COLO668 (cell line): Measurements from ENCODE around the gene CAB39.

ENCODE experiments used
- DNase-seq: peaks from one replicate; lab custom pipeline; 2025; ENCODE audit not compliant: unreplicated experiment; lab: John Stamatoyannopoulos, UW

CAB39 gene

DNA sequence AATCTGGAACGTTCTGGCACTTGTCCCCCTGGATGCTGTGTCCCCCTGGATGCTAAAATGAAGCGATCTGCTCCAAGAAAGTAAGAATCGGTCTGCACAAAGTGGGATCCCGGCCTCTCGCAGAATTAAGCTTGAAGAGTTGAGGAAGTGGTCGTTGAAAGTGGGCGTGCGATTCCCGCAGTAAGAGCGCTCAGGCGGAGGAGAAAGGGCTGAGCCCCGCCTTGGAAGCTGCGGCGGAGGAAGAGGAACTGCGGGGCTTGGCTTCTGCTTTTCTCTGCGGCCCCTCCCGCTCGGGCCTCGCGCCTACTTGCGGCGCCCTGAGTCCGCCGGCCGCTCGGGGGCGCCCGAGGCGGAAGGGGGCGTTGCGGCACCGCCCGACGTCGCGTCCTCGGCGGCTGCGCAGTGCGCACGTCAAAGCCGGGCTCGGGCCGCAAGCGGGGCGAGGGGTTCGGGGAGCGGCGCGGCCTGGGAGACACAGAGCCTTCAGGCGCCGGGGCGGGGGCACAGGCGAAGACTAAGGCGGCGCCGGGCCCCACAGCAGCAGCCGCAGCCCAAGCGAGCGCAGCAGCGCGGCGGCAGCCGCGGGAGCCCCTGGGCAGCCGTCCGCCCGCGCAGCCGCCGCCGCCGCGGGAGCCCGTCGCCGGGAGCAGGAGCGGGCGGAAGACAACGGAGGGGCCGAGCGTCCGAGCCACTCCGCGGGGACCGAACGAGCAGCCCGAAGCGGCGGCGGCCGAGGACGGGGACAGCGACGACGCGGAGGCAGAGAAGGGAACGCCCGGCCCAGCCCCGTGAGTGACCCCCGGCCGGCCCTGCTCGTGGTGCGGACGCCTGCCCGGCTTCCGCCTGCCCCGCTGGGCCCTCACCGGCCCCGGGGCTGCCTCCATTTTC lies at the start of gene CAB39:
Gene CAB39, plus strand, starts transcription at position 400 of the 888 bp plus-strand sequence. CDS start 47,160 bp downstream, outside the sequence.
- DNase-seq: peak; percentile 92

DNA sequence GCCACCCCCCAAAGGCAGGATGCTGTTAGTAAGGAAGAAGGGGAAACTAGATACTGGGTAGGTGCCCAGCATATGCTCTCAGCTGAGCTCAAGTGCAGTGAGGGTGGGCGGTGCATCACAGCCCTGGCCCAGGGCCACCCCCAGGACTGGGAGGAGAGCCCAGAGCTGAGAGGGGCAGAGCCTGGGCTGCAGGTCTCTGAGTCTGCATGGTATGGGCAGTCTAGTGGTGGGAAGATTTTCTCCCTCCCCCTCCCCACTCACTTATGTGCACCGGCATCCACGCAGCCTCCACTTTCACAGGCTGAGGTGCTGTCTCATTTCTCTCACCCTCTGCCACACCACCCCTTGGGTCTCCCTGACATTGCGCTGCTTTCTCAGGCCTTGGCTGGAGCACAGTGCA lies 48.5 kb upstream of the CAB39 start:
- DNase-seq: no peak

DNA sequence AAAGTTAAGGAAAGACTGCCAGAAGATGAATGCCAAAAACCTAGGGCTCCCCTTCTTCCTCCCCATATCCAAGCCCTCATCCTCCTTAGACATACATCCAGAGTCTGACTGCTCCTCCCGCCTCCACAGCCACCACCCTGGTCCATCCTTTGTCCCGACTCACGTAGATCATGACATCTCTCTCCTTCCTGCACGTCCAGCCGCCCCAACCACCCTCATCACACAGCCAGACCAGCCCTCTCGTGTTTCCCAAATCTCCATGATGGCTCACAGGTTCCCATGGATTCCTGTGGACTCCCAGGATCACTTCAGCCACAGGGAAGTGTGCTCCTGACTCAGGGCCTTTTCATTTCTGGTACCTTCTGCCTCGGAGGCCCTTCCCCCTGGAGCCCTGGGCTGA lies 47.8 kb upstream of the CAB39 start:
- DNase-seq: no peak

DNA sequence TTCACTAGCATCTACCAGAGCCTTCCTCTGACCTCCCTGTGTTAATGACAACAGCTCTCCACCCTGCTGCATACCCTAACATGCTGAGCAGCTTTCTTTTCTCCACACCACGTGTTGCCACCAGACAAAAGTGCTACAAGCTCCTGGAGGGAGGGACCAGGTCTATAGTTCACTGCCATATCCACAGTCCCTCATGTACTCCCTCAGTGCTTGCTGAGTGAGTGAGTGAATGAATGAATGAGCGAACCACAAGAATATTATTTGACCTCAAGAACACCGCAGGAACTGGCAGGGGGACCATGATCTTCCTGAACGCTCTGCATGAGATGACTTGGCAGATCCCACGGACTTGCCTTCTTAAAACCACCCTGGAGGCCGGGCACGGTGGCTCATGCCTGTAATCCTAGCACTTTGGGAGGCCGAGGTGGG lies 47.4 kb upstream of the CAB39 start:
- DNase-seq: no peak

DNA sequence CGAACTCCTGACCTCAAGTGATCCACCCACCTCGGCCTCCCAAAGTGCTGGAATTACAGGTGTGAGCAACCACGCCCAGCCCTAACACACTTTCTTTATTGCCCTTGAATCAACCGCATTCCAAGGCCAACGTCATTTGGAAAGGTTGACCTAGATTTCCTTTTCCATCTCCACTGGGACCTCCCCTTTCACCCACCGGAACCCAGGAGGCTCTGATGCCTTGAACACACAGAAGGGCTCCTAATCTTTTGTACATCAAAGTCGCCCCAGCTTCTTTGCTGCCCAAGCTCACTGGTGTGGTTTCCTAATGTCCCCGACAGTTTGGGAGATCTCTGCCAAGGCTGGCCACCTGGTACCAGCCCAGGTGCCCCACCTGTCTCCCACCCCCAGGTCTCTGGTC lies 46.2 kb upstream of the CAB39 start:
- no peak for DNase-seq

DNA sequence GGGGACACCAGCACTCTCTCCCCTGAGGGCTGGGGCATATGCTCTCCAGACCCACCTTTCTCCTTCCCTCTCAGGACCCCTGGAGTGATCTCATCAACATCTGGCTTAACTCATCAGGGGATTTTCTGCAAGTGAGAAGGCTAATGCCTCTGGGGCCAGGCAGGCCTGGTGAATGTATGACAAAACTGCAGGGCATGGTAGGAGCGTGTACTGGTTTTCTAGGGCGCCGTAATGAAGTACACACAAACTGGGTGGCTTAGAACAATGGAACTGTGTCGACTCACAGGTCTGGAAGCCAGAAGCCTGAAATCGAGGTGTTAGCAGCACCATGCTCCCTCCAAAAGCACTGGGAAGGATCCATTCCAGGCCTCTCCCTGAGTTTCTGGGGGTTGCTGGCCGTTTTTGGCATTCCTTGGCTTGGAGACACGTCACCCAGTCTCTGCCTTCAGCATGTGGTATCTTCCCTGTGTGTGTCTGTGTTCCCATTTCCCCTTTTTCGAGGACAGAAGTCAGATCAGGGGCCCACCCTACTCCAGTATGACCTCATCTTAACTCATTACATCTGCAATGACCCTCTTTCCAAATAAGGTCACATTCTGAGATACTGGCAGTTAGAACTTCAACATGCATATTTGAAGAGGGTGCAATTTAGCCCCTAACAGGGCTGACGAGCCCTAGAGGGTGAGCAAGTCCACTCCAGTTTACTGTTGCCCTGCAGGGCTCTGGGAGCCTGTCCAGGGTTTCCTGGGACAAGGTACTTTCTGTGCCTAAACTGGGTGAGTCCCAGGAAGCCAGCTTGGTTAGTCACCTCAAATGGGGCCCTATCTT lies 45.5 kb upstream of the CAB39 start:
- DNase-seq: no peak

DNA sequence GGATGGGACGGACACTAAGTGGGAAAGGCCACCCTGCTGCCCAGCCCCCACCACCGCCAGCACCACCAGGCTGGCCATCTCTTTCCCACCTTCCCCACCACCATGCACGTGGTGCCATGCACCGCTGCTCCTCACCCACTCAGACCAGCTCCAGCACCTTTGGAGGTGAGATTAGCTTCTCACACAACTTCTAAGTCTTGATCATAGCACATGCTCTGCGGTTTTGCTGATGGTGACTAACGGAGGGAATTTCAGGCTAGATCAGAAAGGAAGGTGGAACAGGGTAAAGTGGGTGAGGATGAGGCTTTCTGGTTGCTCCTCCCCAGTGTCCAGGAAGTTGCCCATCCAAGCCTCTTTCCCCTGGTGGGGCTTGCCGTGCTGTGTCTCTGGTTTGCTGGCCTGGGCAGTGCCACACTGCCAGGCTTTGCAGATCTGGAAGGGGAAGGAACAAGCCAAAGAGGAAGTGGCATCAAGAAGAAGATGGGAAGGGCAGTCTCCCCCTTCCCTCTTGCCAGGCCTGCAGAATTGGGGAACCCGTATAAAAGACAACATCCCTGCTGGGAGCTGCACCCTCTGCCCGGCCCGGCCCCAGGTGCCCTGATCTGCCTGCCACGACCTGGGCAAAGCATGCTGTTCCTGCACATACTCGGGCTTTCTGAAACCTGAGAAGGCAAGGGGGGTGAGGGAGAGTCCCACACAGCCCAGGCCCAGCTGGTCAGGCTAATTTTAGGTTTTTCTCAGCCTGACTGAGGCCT lies 44.3 kb upstream of the CAB39 start:
- DNase-seq: peak; percentile 12

DNA sequence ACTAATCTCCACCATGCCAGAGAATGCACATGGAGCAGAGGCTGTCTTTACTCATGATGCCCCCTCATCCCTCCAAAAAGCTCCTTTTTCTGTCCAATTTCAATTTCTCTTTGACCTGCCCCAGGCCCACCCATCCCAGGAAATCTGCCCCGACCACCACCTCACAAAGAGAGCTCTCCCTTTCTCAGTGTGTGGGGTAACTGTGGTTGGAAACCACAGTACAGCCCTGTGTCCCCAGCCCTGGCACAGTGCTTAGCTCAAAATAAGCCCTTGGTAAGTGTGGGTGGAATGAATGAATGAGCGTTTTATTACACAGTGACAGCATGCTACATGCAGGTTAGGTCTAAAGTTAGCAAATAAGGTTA lies 43.7 kb upstream of the CAB39 start:
- DNase-seq: no peak

DNA sequence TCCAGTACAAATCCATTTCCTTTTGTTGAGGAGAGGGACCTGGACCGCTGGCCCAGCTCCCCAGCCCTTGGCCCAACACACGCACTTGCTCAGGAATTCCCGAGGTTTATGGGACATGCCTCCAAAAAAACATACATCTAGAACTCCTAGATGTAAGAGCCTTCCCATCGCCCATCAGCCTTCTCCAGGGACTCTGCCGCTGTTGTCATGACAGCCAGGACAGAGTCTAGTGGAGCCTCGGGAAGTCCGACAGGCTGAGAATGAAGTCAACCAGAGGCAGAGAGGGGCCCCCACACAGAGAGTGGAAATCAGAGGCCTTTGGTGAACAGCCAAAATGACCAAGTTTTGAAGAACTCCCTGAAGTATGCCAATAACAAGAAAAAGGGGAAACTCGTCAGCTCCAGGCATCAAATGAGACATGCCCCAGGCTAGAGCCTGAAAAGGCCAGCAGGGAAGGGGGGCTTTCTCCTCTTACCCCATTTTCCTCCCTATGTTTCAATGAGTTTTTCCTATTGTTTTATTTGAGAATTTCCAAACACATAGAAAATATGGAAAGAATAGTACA lies 43.2 kb upstream of the CAB39 start:
- DNase-seq: no peak

DNA sequence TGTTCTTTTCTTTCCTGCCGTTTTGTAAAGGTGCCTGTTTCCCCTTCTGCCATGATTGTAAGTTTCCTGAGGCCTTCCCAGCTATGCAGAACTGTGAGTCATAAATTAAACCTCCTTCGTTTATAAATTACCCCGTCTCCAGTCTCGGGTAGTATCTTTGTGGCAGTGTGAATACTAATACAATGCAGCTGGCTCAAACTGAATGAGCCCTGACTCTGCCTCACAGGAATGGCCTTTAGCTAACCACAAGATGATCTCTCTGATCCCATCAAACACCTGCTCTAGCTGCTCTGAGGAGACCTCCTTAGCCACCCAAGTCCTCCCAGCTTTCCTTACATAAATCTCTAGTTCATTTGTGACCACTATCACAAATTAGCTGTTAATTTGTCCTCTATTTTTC lies 41.5 kb upstream of the CAB39 start:
- DNase-seq: no peak

DNA sequence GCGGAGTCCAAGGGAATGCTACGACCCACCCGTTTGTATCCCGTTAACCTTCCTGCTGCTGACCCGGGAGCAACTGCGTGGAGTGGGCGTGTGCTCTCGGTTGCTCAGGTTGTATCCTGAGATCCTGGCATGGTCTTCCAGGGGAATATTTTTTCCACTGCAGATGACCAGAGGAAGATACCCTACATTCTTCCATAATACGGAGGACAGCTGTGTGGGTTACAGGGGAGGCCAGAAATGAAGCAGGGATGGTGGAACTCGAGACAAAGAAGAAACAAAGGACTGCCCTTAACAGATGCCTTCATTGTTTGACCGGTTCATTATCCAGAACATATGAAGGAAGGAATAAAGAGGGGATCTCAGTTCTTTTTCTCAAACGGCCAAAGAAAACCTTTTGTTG lies 39.8 kb upstream of the CAB39 start:
- DNase-seq: no peak

DNA sequence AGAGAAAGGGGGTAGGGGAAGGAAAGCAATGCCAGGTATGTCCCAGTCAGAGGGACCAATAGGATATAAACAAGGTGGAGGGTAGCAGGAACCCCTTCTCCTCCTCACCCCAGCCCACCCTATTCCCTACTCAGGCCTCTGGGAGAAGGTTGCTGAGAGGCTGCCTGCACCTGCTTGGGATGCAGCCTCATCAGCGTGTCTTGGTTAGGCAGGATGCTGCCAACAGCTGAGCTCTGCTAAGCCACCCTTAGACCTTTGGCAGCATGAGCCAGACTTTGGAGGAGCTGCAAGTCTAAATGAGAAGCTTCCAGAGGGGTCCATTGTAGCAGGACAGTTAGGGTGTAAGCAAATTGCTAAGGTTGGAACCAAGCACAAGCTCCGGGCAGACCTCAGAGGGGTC lies 38.2 kb upstream of the CAB39 start:
- no peak for DNase-seq

DNA sequence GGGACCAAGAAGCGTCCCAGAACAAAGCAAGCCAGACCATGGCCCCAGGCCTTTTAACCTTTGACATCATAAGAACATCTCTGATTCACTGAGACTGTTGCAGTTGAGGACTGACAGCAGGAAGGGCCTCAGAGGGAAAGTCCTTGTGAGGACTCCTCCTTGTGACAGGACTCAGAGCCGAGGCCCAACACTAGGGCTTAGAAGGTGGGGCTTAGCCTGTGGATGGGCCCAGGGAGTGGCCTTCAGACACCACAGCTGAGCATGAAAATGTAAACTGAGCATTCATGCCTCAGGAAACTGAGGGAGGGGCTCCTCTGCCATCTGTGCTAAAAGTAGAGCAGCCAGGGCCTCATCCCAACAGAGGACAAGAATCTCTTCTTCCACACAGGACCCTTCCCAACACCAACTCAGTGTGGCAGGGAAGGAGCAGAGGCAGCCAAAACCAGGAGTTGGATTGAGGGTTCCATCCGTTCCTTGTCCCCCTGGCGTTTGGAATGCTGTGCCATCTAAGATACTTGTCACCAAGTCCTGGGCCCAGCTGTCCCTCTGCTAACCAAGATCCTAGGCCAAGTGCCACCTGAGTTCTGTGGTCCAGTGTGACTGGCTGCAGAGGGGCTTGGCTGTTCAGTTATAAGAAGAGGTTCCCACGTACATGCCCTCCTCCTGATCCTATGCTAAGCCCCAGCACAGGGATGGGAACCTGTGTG lies 37.5 kb upstream of the CAB39 start:
- DNase-seq: no peak

DNA sequence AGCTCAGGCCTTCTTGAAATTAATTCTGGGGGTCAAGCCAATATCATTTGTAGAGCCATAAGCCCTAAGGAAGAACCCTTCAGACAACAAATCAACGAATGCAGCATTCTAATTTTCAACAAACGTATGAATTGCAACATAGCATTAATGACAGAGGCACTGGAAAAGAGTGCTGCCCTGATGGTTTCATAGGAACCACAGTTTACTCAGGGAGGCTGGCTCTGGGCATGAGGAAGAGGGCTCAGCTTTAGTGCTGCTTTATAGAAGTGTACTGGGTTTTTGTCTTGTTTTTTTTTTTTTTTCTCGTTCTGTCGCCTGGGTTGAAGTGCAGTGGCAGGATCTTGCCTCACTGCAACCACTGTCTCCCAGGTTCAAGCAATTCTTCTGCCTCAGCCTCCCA lies 36.1 kb upstream of the CAB39 start:
- no peak for DNase-seq

DNA sequence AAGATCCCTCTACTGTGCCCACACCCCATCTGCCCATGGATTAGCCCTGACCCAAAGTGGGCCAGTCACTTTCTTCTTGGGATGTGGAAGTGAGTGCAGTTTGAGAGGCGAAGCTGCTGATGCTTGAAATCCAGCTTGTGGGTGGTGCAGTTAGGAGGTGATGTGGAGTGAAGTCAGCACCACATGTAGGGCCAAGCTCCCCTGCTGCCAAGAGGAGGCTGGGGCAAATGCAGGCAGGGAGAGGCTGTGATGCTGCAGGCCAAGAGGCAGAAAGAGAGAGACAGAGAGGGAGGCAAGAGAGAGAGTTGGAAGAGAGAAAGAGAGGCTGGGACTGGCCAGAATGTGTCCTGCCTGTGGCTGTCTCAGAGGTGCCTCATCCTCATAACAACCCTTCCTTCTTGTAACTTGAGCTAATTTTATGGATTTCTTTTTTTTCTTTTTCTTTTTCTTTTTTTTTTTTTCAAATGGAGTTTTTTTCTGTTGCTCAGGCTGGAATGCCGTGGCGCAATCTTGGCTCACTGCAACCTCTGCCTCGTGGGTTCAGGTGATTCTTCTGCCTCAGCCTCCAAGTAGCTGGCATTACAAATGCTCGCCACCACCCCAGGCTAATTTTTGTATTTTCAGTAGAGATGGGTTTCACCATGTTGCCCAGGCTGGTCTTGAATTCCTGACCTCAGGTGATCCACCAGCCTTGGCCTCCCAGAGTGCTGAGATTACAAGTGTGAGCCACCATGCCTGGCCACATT lies 35.3 kb upstream of the CAB39 start:
- DNase-seq: no peak

DNA sequence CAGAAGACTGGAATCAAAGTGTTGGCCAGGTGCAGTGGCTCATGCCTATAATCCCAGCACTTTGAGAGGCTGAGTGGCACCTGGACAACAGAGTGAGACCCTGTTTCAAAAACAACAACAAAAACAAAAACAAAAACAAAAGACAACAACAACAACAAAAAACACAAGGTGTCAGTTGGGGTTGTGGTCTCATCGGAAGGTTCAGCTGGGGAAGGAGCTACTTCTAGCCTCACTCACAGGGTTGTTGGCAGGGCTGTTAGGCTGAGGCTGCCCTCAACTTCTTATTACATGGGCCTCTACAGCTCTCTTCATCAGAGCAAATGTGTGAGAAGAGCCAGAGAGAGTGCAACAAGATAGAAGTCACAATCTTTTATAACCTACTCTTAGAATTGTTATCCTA lies 34.6 kb upstream of the CAB39 start:
- DNase-seq: no peak

DNA sequence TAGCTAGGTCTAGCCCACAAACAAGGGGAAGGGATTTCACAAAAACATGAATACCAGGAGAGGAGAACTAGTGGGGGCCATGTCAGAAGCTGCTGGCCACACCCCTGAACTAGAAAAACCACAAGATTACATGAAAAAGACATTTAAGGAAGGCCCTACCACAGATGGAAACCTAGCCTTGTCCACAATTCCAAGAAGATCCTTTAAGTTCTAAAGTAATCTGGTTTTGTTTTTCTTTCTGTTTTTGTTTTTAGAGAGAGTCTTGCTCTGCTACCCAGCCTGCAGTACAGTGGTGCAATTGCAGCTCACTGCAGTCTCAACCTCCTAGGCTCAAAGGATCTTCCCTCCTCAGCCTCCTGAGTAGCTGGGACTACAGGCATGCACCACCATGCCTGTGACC lies 34.2 kb upstream of the CAB39 start:
- no peak for DNase-seq

DNA sequence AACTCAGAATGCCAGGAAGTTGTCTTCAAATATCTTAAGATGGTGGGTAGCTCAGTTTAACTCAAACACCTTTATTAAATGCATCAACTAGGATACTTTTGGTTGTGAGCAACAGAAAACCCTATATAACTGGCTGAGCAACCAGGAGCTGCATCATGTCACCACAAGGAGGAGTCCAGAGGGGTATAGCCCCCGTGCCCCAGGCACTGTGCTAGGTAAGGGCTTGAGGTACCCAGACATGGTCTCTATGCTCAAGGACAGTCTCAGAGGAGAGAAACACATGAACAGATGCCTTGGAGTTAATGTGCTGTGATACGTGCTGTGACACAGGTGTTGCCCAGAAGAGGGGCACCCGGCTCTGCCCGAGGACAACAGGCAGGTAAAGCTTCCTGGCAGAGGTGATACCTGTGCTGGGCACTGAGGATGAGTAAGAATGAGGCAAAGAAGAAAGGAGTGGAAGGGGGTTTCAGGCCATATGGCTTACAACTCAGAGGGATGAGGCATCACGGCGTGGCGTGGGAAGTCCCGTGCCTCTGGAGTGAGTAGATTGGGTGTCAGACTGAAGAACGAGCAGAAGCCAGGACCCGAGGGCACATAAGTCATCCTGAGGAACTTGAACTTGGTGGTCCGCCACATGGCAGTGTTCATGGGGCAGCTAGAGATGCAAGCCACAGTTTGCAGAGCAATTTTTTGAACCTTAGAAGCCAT lies 32.0 kb upstream of the CAB39 start:
- no peak for DNase-seq

DNA sequence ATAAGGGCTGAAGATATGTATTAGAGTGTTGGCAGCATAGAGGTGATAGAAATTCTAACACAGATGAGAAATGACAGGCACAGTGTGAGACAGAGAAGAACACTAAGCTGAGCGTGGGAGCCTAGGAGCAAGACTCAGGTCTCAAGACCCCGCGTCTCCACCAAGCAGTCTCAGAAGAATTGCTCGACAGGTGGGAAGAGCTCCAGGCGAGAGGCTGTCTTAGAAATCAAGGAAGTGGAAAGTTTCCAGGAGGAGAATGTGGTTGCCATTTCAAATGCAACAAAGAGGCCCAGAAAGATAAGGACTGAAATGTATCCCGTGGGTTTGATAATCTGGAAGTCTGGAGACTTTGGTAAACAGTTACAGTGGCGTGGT lies 31.5 kb upstream of the CAB39 start:
- no peak for DNase-seq
